Esophagus squamous epithelium (tissue), 4 donors: Measurements from ENCODE around the gene ZSWIM5.

Experiments used
- CTCF ChIP-seq, 6 experiments: fragments of 450-650 bp in 4 of 6; fragments of 200-600 bp in 2 of 6; sonication (generic) in 2 of 6; IDR thresholded peaks; one replicate each; pipeline ENCODE4 v1.5.1; 2016 to 2019; ENCODE audit warnings: antibody characterized with exemption in 6 of 6, mild to moderate bottlenecking in 4 of 6, moderate library complexity in 4 of 6
- POLR2A ChIP-seq, 4 donors: fragments of 450-650 bp; IDR thresholded peaks; one replicate each; pipeline ENCODE4 v1.6.1; 2017; ENCODE audit warnings: antibody characterized with exemption in 4 of 4, mild to moderate bottlenecking in 4 of 4, moderate library complexity in 3 of 4

GRCh38 chr1:44999232-44999631, 207.2 kb downstream of the ZSWIM5 start:
- TF ChIP-seq CTCF (IDR thresholded peaks at IDR 0.05) (no peak), POLR2A (IDR thresholded peaks at IDR 0.05) (no peak)
